GM12878 (cell line): ENCODE results near the gene UBAC2. TPM values are rescaled to one million over a fixed set of nuclear protein-coding genes. Genes with fewer than 3 reads are reported as not detected.

ENCODE experiments used
- ASH2L ChIP-seq: fragments of 300-600, 200-600 bp; sonication (generic); IDR thresholded peaks from 2 replicates; pipeline ENCODE4 v1.6.1; 2017; ENCODE audit warnings: low read depth, mild to moderate bottlenecking, borderline replicate concordance
- CREM ChIP-seq: IDR thresholded peaks from 2 replicates; pipeline ENCODE4 v1.6.1; 2014; ENCODE audit warnings: antibody characterized with exemption, low read depth
- CUX1 ChIP-seq: IDR thresholded peaks from 2 replicates; pipeline ENCODE4 v1.6.1; 2012; ENCODE audit warnings: improper control_type of control experiment, low read depth, low read length; ENCODE audit not compliant: insufficient replicate concordance
- E2F8 ChIP-seq: fragments of 450-650 bp; IDR thresholded peaks from 2 replicates; pipeline ENCODE4 v1.6.1; 2018; ENCODE audit warnings: mild to moderate bottlenecking, low read depth, moderate library complexity; ENCODE audit not compliant: partially characterized antibody
- GABPA ChIP-seq: IDR thresholded peaks from 2 replicates; pipeline ENCODE4 v1.6.1; 2014; ENCODE audit warnings: antibody characterized with exemption, low read depth, mild to moderate bottlenecking, inconsistent platforms
- HDAC6 ChIP-seq: fragments of 200-600 bp; sonication (generic); IDR thresholded peaks from one replicate; pipeline ENCODE4 v1.8.0; 2017; ENCODE audit warnings: antibody characterized with exemption; ENCODE audit not compliant: unreplicated experiment
- IKZF2 ChIP-seq, 2 experiments: fragments of 450-650 bp; IDR thresholded peaks; 2 replicates each; pipeline ENCODE4 v1.6.1; 2017; ENCODE audit warnings: mild to moderate bottlenecking in 2 of 2, moderate library complexity in 2 of 2
- MAX ChIP-seq: IDR thresholded peaks from 2 replicates; pipeline ENCODE4 v1.6.1; 2012; ENCODE audit warnings: low read depth, low read length, improper control_type of control experiment
- NBN ChIP-seq: fragments of 450-650 bp; IDR thresholded peaks from 2 replicates; pipeline ENCODE4 v1.6.1; 2016
- RBBP5 ChIP-seq: fragments of 200-600 bp; sonication (generic); conservative IDR thresholded peaks from 2 replicates; pipeline ENCODE4 v1.6.1; 2016
- SIX5 ChIP-seq: IDR thresholded peaks from 2 replicates; pipeline ENCODE4 v1.6.1; 2011; ENCODE audit warnings: mild to moderate bottlenecking, low read depth, low read length, moderate library complexity; ENCODE audit not compliant: severe bottlenecking
- SPI1 ChIP-seq: IDR thresholded peaks from 2 replicates; pipeline ENCODE4 v1.6.1; 2011; ENCODE audit warnings: low read depth, mild to moderate bottlenecking, low read length, moderate library complexity, borderline replicate concordance; ENCODE audit not compliant: insufficient read depth
- TCF12 ChIP-seq: IDR thresholded peaks from 2 replicates; pipeline ENCODE4 v1.6.1; 2011; ENCODE audit warnings: low read depth, mild to moderate bottlenecking, low read length
- USF2 ChIP-seq: IDR thresholded peaks from 2 replicates; pipeline ENCODE4 v1.6.1; 2011; ENCODE audit warnings: low read depth, low read length, improper control_type of control experiment, borderline replicate concordance
- ZBTB11 ChIP-seq: fragments of 450-650 bp; formaldehyde crosslinking; IDR thresholded peaks from 2 replicates; pipeline ENCODE4 v1.5.0; 2022; ENCODE audit warnings: mild to moderate bottlenecking, missing genetic modification characterization
- ZZZ3 ChIP-seq: IDR thresholded peaks from 2 replicates; pipeline ENCODE4 v1.6.1; 2011; ENCODE audit warnings: low read depth; ENCODE audit not compliant: control insufficient read depth, insufficient read length
- polyA plus RNA-seq, 11 experiments: library from polyadenylated mRNA; depleted of rRNA in 4 of 11; unstranded in 6 of 11; stranded (reverse) in 5 of 11; fragments of >200 nt; fragmentation: Nextera tagmentation in 4 of 11; fragmentation: Illumina TruSeq in 1 of 11; extraction: Ambion mirVana in 4 of 11; extraction: Trizol in 1 of 11; gene quantifications; 1 replicate in 1 of 11; 2 replicates in 10 of 11; pipeline versions ENCODE4 v1.2.1 to v1.2.3, GENCODE V29; 2011 to 2016; ENCODE audit warnings: inconsistent platforms in 2 of 11, missing spikeins in 2 of 11, low read depth in 1 of 11
- total RNA-seq, 4 experiments: library from RNA; depleted of rRNA in 3 of 4; stranded (reverse); fragments of >200 nt in 3 of 4; fragmentation: Illumina TruSeq in 1 of 4; extraction: Trizol in 1 of 4; gene quantifications; 2 replicates each; pipeline versions ENCODE4 v1.2.1 to v1.2.3, GENCODE V29; 2013 to 2021

Gene UBAC2
- total and polyA plus RNA-seq, 10 of the 15 experiments (the other 5 are each of a cell fraction or from before 2014, with no cell fraction given): 3.0 to 54.6 (median 17.4) TPM

- TF ChIP-seq ZBTB11 (CRISPR knock-in tag) (no peak), E2F8 (peak; percentile 14), RBBP5 (no peak), SPI1 (peak; percentile 60; the same call in 1 of the 2 replicates), MAX (no peak), CUX1 (peak; percentile 99), USF2 (no peak), IKZF2 (IDR thresholded peaks at IDR 0.05) (peak; percentile 88), ASH2L (no peak), TCF12 (peak; percentile 94), HDAC6 (no peak), GABPA (no peak), SIX5 (no peak), ZZZ3 (no peak), CREM (peak; percentile 77), NBN (peak; percentile 91)
Measured at GRCh38 chr13:99366075-99366987, 165.7 kb downstream of the UBAC2 start (continued).
